Pancreas (tissue), 10 donors: ENCODE results near the gene SLC6A3. TPM values are rescaled to one million over a fixed set of nuclear protein-coding genes. Genes with fewer than 3 reads are reported as not detected.

Source experiments
- ATAC-seq, 4 donors: fragments of 200-7000 bp; cut with Tn5 transposase; one replicate each; pipeline versions ENCODE4 v1.8.0 to v1.9.1; 2020; ENCODE audit warnings: mild to moderate bottlenecking in 4 of 4, moderate library complexity in 4 of 4
- DNase-seq, 6 donors: peaks; one replicate each; pipeline ENCODE4 v3.0.0-alpha.2; 2020
- FAIRE-seq: peaks from 2 replicates; lab custom pipeline; 2012; peaks lifted over from hg19 to GRCh38; lab: Jason Lieb, UNC
- H3K27ac ChIP-seq, 4 donors: fragments of 200-600 bp; sonication (generic); 1 replicate in 3 of 4; 2 replicates in 1 of 4; pipeline versions ENCODE4 v1.5.0 to v1.8.0; 2020
- H3K27me3 ChIP-seq, 4 donors: fragments of 200-600 bp; one replicate each; pipeline ENCODE4 v1.8.0; 2021
- H3K36me3 ChIP-seq, 3 donors: fragments of 200-600 bp; sonication (generic) in 1 of 3; one replicate each; pipeline versions ENCODE4 v1.5.0 to v1.8.0; 2020 to 2021
- H3K4me1 ChIP-seq, 3 donors: fragments of 200-600 bp; one replicate each; pipeline ENCODE4 v1.8.0; 2021
- H3K4me3 ChIP-seq, 4 donors: fragments of 200-600 bp; sonication (generic) in 2 of 4; one replicate each; pipeline versions ENCODE4 v1.5.0 to v1.8.0; 2020 to 2021
- H3K9me3 ChIP-seq, 4 donors: fragments of 200-600 bp; one replicate each; pipeline ENCODE4 v1.8.0; 2021
- WGBS, 2 donors: extraction: QIAGEN DNeasy Blood & Tissue Kit; methylation state at CpG; one replicate each; pipeline ENCODE4 v1.1.7; 2013; 5-methylcytosine and 5-hydroxymethylcytosine counted together
- intact Hi-C, 3 donors: fragments of 100-400 bp; cut with DNase I; formaldehyde crosslinking; loops; one replicate each; pipeline versions ENCODE4 v1.11.1 to v1.14.2; 2022
- polyA plus RNA-seq, 2 donors: library from polyadenylated mRNA; stranded (reverse); fragments of 200-250 nt; gene quantifications; one replicate each; pipeline ENCODE4 v1.2.3, GENCODE V29; 2013
- total RNA-seq, 6 donors: library from RNA; stranded (reverse); fragmentation: NEBNext Ultra II Directional in 4 of 6; extraction: Animal tissue kit (Norgen Biotek cat#: 25700) in 4 of 6; gene quantifications; one replicate each; pipeline versions ENCODE4 v1.2.1 to v1.2.4, GENCODE V29; 2021 to 2023
- TF ChIP-seq, protein P1 (sequence below), 4 donors: fragments of 200-600 bp; sonication (generic) in 3 of 4; IDR thresholded peaks; one replicate each; pipeline versions ENCODE4 v1.5.0 to v1.8.0; 2021; ENCODE audit warnings: antibody characterized with exemption in 4 of 4
- donor health status: healthy with polysubstance abuse.
- donor health status: DM: no; HTN: no; CAD: no; lungs with moderate emphysema.
- donor health status: DM: no; HTN: no; CAD: no.
- donor health status: control.
- donor health status: control.
- donor health status: Bipolar disorder and iron deficiency.
- donor health status: DM: yes; HTN: yes; CAD: no.
- donor health status: DM: no; HTN: no; CAD: no.
- donor health status: DM: no; HTN: no; CAD: no.
- donor health status: DM: yes; HTN: yes; CAD: no.

The SLC6A3 gene
- total and polyA plus RNA-seq, 8 donors, result not detected

DNA sequence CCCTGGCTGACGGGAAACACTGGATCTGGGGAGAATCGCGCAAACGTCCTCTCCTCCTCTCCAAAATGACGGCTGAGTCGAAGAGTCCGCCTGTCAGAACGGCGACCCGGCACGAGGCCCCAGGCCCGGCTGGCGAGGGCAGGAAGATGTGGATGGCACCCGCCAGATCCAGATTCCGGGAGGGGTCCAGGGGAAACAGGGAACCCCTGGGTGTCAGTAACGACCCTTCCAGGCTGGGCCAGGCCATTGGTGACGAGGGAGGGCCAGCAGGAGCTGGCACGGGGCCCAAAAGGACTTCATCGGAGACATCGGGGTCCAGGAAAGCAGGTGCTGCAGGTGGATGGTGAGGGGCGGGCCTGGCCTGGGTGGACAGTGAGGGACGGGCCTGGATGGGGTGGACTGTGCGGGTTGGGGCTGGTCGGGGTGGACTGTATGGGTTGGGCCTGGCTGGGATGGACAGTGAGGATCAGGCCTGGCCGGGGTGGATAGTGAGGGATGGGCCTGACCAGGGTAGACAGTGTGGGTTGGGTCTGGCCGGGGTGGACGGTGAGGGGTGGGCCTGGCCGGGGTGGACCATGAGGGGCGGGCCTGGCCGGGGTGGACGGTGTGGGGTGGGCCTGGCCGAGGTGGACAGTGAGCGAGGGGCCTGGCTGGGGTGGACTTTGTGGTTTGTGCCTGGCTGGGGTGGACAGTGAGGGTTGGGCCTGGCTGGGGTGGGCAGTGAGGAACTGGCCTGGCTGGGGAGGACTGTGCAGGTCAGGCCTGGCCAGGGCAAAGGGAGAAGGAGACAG, 14.0 kb downstream of the SLC6A3 start:
- H3K36me3 ChIP-seq, result no peaks in the 10 kb centered on the region
- H3K27me3 ChIP-seq, result no peaks in the 10 kb centered on the region
- WGBS, 2 donors, result 78 to 92% methylated on average over 33 of the region's 33 CpGs

DNA sequence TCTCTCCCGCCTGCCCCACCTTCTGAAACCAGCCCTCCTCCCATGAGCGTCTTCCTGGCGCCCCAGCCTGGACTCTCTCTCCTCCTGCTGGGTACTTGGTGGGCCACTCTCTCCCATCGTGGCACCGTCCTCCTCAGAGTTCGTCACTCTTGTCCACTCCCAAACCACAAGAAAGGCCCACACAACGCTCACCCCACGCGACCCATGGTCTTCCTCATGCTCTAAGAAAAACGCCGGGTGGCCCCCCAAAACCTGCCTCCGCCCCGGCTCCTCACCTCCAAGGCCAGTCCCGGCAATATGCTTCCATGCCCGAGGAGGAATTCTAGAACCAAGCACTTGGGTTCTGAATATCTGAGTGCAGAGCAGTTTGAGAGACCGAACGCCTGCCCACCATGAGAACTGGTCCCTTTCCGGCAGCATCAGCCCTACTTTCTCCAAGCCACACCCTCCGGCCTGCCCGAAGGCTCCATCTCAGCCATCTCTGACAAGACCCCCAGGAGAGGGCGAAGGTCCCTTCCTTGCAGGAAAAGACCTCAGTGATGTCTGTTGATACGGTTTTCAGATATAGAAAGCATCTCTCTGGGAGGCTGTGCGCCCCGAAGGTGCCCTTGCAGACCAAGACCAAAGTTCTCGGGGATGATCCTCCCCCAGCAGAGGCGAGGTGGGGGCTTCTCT, 15.0 kb downstream of the SLC6A3 start:
- H3K27ac ChIP-seq, result no peak overlapping the region
- TF ChIP-seq, protein P1, sequence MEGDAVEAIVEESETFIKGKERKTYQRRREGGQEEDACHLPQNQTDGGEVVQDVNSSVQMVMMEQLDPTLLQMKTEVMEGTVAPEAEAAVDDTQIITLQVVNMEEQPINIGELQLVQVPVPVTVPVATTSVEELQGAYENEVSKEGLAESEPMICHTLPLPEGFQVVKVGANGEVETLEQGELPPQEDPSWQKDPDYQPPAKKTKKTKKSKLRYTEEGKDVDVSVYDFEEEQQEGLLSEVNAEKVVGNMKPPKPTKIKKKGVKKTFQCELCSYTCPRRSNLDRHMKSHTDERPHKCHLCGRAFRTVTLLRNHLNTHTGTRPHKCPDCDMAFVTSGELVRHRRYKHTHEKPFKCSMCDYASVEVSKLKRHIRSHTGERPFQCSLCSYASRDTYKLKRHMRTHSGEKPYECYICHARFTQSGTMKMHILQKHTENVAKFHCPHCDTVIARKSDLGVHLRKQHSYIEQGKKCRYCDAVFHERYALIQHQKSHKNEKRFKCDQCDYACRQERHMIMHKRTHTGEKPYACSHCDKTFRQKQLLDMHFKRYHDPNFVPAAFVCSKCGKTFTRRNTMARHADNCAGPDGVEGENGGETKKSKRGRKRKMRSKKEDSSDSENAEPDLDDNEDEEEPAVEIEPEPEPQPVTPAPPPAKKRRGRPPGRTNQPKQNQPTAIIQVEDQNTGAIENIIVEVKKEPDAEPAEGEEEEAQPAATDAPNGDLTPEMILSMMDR (IDR thresholded peaks at IDR 0.05), result no peak
- intact Hi-C loops, result no loop called here

More for the DNA sequence above, 14.0 kb downstream of the SLC6A3 start:
- Histone ChIP-seq H3K4me1 (no peaks in the 10 kb centered on the region), H3K9me3 (no peaks in the 10 kb centered on the region), H3K27ac (no peak overlapping the region), H3K4me3 (no peak overlapping the region)
- ATAC-seq (no peak), DNase-seq (peak in 2 of 6 donors; percentile 53 to 65), FAIRE-seq (no peak)
- intact Hi-C loops, result no loop called here
- TF ChIP-seq, protein P1 (IDR thresholded peaks at IDR 0.05), result no peak

DNA sequence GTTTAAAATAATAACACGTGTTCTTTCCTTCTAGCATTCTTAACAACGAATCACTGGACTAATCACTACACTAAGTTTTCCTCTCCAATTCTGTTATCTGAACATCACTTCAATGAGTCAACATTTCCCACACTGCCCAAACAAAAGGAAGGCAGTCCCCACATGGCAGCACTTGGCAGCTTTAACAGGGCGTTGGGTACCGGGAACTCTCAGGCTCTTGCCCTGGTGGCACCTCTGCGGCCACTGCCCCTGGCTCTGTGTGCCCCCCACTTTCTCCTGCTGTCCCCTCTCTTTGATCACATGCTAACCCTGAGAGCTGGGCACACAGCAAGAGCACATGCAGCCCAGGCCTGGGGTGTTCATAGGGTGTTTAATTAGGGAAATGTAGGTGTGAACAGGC, 15.7 kb downstream of the SLC6A3 start:
- no peak overlapping the region for H3K27ac ChIP-seq
- intact Hi-C loops, result no loop called here
- H3K36me3 ChIP-seq, result no peaks in the 10 kb centered on the region
- ATAC-seq, result no peak
- H3K27me3 ChIP-seq, result no peaks in the 10 kb centered on the region
- no peak for FAIRE-seq
- no peaks in the 10 kb centered on the region for H3K9me3 ChIP-seq
- TF ChIP-seq, protein P1 (IDR thresholded peaks at IDR 0.05), result no peak
- peak in 1 of 6 donors; percentile 16 for DNase-seq
- 66 to 84% methylated on average over 5 of the region's 5 CpGs for WGBS, 2 donors
- no peak overlapping the region for H3K4me3 ChIP-seq
- H3K4me1 ChIP-seq, result no peaks in the 10 kb centered on the region

More for the DNA sequence above, 15.0 kb downstream of the SLC6A3 start:
- peak in 1 of 6 donors; percentile 35 for DNase-seq
- H3K36me3 ChIP-seq, result no peaks in the 10 kb centered on the region
- no peaks in the 10 kb centered on the region for H3K4me1 ChIP-seq
- ATAC-seq, result no peak
- WGBS, 2 donors, result 71 to 82% methylated on average over 26 of the region's 26 CpGs
- no peaks in the 10 kb centered on the region for H3K9me3 ChIP-seq
- no peak for FAIRE-seq
- H3K4me3 ChIP-seq, result no peak overlapping the region
- H3K27me3 ChIP-seq, result no peaks in the 10 kb centered on the region

DNA sequence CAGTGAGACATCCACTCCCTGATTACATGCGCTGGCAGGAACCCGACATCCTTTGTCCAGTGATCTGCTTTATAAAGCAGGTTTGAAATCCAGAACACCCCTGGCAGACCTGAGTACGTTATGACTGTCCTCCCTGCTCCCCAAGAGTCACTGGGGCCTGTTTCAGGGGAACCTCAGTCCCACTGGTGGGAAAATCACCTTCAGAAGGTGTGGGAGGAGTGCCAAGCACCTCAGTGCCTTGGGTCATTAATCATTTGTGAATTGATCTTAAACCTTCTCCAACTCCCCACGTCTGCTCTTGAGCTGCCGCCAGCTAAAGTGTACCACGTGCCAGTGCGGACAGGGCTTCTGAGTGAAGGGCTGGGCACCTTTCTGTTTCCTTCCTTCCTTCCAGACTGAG, 16.2 kb downstream of the SLC6A3 start:
- DNase-seq (peak in 1 of 6 donors; percentile 27), FAIRE-seq (no peak), ATAC-seq (no peak)
- Histone ChIP-seq H3K36me3 (no peaks in the 10 kb centered on the region), H3K27ac (no peak overlapping the region), H3K4me3 (no peak overlapping the region), H3K27me3 (no peaks in the 10 kb centered on the region), H3K9me3 (no peaks in the 10 kb centered on the region), H3K4me1 (no peaks in the 10 kb centered on the region)
- intact Hi-C loops, result no loop called here
- WGBS, 2 donors, result 59 to 61% methylated on average over 7 of the region's 7 CpGs
- TF ChIP-seq, protein P1 (IDR thresholded peaks at IDR 0.05), result no peak
